ENCODE results near the gene CFAP251. TPM values are rescaled to one million over a fixed set of nuclear protein-coding genes. Genes with fewer than 3 reads are reported as not detected.

CFAP251 gene
- total RNA-seq, 1 donor from 2014 or later, result 2.8 TPM

DNA sequence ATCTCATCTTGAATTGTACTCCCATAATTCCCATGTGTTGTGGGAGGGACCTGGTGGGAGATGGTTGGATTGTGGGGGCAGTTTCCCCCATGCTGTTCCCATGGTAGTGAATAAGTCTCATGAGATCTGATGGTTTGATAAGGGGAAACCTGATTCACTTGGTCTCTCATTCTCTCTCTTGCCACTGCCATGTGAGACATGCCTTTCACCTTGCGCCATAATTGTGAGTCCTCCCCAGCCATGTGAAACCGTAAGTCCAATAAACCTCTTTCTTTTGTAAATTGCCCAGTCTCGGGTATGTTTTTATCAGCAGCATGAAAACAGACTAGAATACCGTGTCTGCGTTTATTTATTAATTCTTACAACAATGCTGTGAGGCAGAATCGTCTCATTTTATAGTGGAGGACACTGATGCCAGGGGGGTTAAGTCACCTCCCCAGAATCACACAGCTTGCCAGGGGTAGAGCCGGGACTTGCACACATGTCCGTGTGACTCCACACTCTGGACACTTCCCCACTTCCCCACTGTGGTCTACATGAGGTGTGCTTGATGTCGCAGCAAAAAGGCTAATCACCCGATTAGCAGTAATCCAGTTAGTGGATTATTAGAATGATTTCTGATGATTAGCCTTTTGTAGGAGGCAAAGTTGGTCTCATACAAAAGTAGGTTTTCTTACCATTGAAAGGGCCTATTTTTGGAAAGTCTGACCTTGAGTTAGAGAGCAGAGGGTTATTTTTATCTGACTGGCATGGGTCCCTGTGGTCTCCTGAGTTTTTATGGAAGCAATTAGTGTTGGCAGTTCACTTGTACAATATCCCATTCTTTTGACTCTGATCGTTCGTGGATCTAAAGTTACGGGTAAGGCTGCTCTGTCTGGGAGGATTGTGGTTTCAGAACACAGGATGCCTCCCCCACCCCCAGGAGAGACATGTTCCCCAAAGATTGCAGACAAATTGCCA lies 55.9 kb downstream of the CFAP251 start:
- Mint-ChIP-seq H3K9me3 (ENCODE audit: unreplicated experiment) (peaks cover 1% of the 10 kb centered on the region), H3K36me3 (ENCODE audit: unreplicated experiment) (peaks cover 24% of the 10 kb centered on the region), H3K4me1 (ENCODE audit: low read depth, unreplicated experiment) (peaks cover 1% of the 10 kb centered on the region), H3K4me3 (ENCODE audit: unreplicated experiment) (no peak overlapping the region), H3K27me3 (ENCODE audit: unreplicated experiment) (peaks cover 2% of the 10 kb centered on the region), H3K27ac (ENCODE audit: unreplicated experiment) (no peak overlapping the region)
- no peak for DNase-seq
- no peak for TF ChIP-seq CTCF (IDR thresholded peaks at IDR 0.05; ENCODE audit: partially characterized antibody, unreplicated experiment)

GRCh38 chr12:121975021-121975420 lies 56.6 kb downstream of the CFAP251 start:
- H3K27ac Mint-ChIP-seq (ENCODE audit: unreplicated experiment), result no peak overlapping the region
- no peak for DNase-seq

GRCh38 chr12:121976950-121977349 lies 58.6 kb downstream of the CFAP251 start:
- no peak for TF ChIP-seq CTCF (IDR thresholded peaks at IDR 0.05; ENCODE audit: partially characterized antibody, unreplicated experiment)
- H3K4me3 Mint-ChIP-seq (ENCODE audit: unreplicated experiment), result no peak overlapping the region
- no peak overlapping the region for H3K27ac Mint-ChIP-seq (ENCODE audit: unreplicated experiment)
- no peak for DNase-seq
- peaks cover 2% of the 10 kb centered on the region for H3K27me3 Mint-ChIP-seq (ENCODE audit: unreplicated experiment)
- peaks cover 3% of the 10 kb centered on the region for H3K9me3 Mint-ChIP-seq (ENCODE audit: unreplicated experiment)
- H3K36me3 Mint-ChIP-seq (ENCODE audit: unreplicated experiment), result peaks cover 17% of the 10 kb centered on the region
- peaks cover 1% of the 10 kb centered on the region for H3K4me1 Mint-ChIP-seq (ENCODE audit: low read depth, unreplicated experiment)

More at GRCh38 chr12:121975021-121975420, 56.6 kb downstream of the CFAP251 start:
- H3K4me1 Mint-ChIP-seq (ENCODE audit: low read depth, unreplicated experiment), result peaks cover 1% of the 10 kb centered on the region
- H3K9me3 Mint-ChIP-seq (ENCODE audit: unreplicated experiment), result peaks cover 1% of the 10 kb centered on the region
- H3K4me3 Mint-ChIP-seq (ENCODE audit: unreplicated experiment), result no peak overlapping the region
- peaks cover 2% of the 10 kb centered on the region for H3K27me3 Mint-ChIP-seq (ENCODE audit: unreplicated experiment)
- no peak for TF ChIP-seq CTCF (IDR thresholded peaks at IDR 0.05; ENCODE audit: partially characterized antibody, unreplicated experiment)
- H3K36me3 Mint-ChIP-seq (ENCODE audit: unreplicated experiment), result peaks cover 24% of the 10 kb centered on the region

DNA sequence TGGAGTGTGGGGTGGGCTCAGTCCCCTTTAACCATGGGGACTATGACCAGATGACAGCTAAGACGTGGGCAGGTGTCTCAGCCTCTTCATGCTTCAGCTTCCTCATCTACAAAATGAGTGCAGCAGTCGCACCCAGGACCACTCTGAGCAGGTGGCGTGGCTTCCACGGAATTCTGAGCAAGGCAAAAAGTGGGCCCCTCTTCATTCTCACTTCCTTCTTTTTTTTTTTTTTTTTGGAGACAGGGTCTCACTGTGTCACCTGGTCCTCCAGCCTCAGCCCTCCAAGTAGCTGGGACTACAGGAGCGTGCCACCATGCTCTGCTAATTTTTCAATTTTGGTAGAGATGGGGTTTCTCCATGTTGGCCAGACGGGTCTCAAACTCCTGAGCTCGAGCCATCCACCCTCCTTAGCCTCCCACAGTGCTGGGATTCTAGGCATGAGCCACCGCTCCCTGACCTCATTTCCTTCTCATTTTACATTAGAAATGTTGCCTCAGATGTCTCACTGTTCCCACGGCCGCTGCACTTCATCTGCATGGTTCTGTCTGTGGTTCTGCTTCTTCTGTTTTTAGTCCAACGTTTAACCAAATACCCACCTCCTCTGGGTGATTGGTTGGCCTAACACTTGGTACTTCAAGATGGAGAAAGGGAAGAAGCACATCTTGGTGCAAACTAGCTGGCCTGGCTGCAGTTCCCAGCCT lies 61.9 kb downstream of the CFAP251 start:
- H3K36me3 Mint-ChIP-seq (ENCODE audit: unreplicated experiment), result no peaks in the 10 kb centered on the region
- no peak for TF ChIP-seq CTCF (IDR thresholded peaks at IDR 0.05; ENCODE audit: partially characterized antibody, unreplicated experiment)
- H3K4me1 Mint-ChIP-seq (ENCODE audit: low read depth, unreplicated experiment), result peaks cover 17% of the 10 kb centered on the region
- H3K27ac Mint-ChIP-seq (ENCODE audit: unreplicated experiment), result no peak overlapping the region
- no peak overlapping the region for H3K4me3 Mint-ChIP-seq (ENCODE audit: unreplicated experiment)
- no peaks in the 10 kb centered on the region for H3K27me3 Mint-ChIP-seq (ENCODE audit: unreplicated experiment)
- DNase-seq, result no peak
- H3K9me3 Mint-ChIP-seq (ENCODE audit: unreplicated experiment), result peaks cover 4% of the 10 kb centered on the region
